Peyer's patch (tissue), 4 donors: ENCODE measurements around the gene SNRPA.

Experiments used
- CTCF ChIP-seq, 6 experiments: fragments of 450-650 bp in 4 of 6; fragments of 200-600 bp in 2 of 6; sonication (generic) in 1 of 6; IDR thresholded peaks; one replicate each; pipeline ENCODE4 v1.5.1; 2017 to 2019; ENCODE audit warnings: antibody characterized with exemption in 6 of 6, mild to moderate bottlenecking in 3 of 6, moderate library complexity in 1 of 6
- POLR2A ChIP-seq, 2 donors: fragments of 450-650 bp; IDR thresholded peaks; one replicate each; pipeline ENCODE4 v1.5.1; 2017; ENCODE audit warnings: antibody characterized with exemption in 2 of 2, mild to moderate bottlenecking in 2 of 2, moderate library complexity in 2 of 2

GRCh38 chr19:40810160-40810559 is 59.2 kb downstream of the SNRPA start:
- no peak for TF ChIP-seq CTCF (IDR thresholded peaks at IDR 0.05)
- TF ChIP-seq POLR2A (IDR thresholded peaks at IDR 0.05): no peak
